PFSK-1 (cell line): ENCODE results near the gene PSMB7.

ENCODE experiments used
- POLR2AphosphoS5 ChIP-seq: IDR thresholded peaks from 2 replicates; pipeline ENCODE4 v1.6.1; 2012; ENCODE audit warnings: low read depth, mild to moderate bottlenecking, control low read depth, low read length, moderate library complexity
- SIN3A ChIP-seq: IDR thresholded peaks from 2 replicates; pipeline ENCODE4 v1.6.1; 2012; ENCODE audit warnings: mild to moderate bottlenecking, low read length, moderate library complexity, borderline replicate concordance; ENCODE audit not compliant: insufficient read depth
- TAF1 ChIP-seq: IDR thresholded peaks from 2 replicates; pipeline ENCODE4 v1.6.1; 2012; ENCODE audit warnings: low read length, control low read depth, borderline replicate concordance; ENCODE audit not compliant: insufficient read depth
- TF ChIP-seq, protein P1 (sequence below), 2 experiments: IDR thresholded peaks; 2 replicates each; pipeline versions ENCODE4 v1.6.1 to v1.8.0; 2011 to 2012; ENCODE audit warnings: low read depth in 2 of 2, low read length in 2 of 2, control low read depth in 1 of 2, inconsistent platforms in 1 of 2, mild to moderate bottlenecking in 1 of 2, moderate library complexity in 1 of 2; ENCODE audit not compliant: insufficient read depth in 1 of 2

DNA sequence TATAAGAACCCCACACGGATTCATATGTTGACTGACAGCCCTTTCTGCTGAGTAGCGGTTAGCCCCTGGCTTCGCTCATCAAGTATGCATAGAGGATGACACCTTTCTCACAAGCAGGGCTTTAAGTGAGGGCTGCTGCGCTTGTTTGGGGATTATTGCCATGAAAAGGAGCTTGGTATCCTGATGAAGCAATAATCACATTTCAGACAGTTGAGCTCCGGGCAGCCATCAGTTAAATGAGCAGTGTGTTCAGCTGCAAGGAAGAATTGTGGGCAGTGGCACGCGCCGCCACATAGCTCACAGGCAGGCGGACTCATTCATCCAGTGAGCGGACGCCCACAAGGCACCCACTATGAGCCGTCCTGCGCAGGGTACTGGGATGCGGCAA lies 79.9 kb downstream of the PSMB7 start:
- TF ChIP-seq, protein P1, sequence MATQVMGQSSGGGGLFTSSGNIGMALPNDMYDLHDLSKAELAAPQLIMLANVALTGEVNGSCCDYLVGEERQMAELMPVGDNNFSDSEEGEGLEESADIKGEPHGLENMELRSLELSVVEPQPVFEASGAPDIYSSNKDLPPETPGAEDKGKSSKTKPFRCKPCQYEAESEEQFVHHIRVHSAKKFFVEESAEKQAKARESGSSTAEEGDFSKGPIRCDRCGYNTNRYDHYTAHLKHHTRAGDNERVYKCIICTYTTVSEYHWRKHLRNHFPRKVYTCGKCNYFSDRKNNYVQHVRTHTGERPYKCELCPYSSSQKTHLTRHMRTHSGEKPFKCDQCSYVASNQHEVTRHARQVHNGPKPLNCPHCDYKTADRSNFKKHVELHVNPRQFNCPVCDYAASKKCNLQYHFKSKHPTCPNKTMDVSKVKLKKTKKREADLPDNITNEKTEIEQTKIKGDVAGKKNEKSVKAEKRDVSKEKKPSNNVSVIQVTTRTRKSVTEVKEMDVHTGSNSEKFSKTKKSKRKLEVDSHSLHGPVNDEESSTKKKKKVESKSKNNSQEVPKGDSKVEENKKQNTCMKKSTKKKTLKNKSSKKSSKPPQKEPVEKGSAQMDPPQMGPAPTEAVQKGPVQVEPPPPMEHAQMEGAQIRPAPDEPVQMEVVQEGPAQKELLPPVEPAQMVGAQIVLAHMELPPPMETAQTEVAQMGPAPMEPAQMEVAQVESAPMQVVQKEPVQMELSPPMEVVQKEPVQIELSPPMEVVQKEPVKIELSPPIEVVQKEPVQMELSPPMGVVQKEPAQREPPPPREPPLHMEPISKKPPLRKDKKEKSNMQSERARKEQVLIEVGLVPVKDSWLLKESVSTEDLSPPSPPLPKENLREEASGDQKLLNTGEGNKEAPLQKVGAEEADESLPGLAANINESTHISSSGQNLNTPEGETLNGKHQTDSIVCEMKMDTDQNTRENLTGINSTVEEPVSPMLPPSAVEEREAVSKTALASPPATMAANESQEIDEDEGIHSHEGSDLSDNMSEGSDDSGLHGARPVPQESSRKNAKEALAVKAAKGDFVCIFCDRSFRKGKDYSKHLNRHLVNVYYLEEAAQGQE (IDR thresholded peaks at IDR 0.05; ENCODE audit: insufficient read depth in 1 of 2, low read depth in 2 of 2, low read length in 2 of 2) = no peak
- TF ChIP-seq POLR2AphosphoS5 = no peak
- TF ChIP-seq TAF1 = no peak
- no peak for TF ChIP-seq SIN3A
